K562 (cell line): Measurements from ENCODE around the gene FGF16. TPM values are rescaled to one million over a fixed set of nuclear protein-coding genes. Genes with fewer than 3 reads are reported as not detected.

Experiments
- ATAC-seq: fragments of 200-7000 bp; cut with Tn5 transposase; 3 replicates; pipeline ENCODE4 v1.9.1; 2020; ENCODE audit warnings: moderate library complexity
- BruUV-seq: library from RNA; stranded (reverse); fragments of 400-500 nt; replicated peaks from 2 replicates; lab custom pipeline; 2021; lab: Mats Ljungman, UMichigan
- CTCF ChIA-PET: fragments of 300-600 bp; formaldehyde crosslinking; extraction: SDS; loops from one replicate; lab custom pipeline; 2021; ENCODE audit warnings: low intra/inter-chr PET ratio; lab: Yijun Ruan, JAX
- POLR2A ChIA-PET: fragments of 300-600, 350-650 bp; sonication (Branson Sonifier 250); formaldehyde crosslinking; extraction: SDS; loops from one replicate; lab custom pipeline; 2021; ENCODE audit warnings: antibody characterized with exemption, inconsistent platforms; lab: Yijun Ruan, JAX
- DNase-seq, 4 experiments: peaks; one replicate each; pipeline versions ENCODE4 v3.0.0 to v3.0.0-alpha.2; 2011 to 2018; ENCODE audit warnings: low spot score in 3 of 4, mixed read lengths in 3 of 4; ENCODE audit errors: extremely low read depth in 1 of 4
- FAIRE-seq: peaks from 2 replicates; lab custom pipeline; 2011; peaks lifted over from hg19 to GRCh38; lab: Jason Lieb, UNC
- H2AFZ ChIP-seq: 2 replicates; pipeline ENCODE4 v1.6.0; 2011; ENCODE audit warnings: low read depth, low read length, control low read depth, inconsistent platforms
- H3K27ac ChIP-seq: fragments of 200-600 bp; 3 replicates; pipeline ENCODE4 v1.8.0; 2011; ENCODE audit warnings: low read depth, mild to moderate bottlenecking, control low read depth, inconsistent platforms, low read length, moderate library complexity, mixed read lengths; ENCODE audit errors: extremely low read depth
- H3K27me3 ChIP-seq, 2 experiments: fragments of 300-600 bp in 1 of 2; 2 replicates in 1 of 2; 3 replicates in 1 of 2; pipeline versions ENCODE4 v1.6.0 to v1.8.0; 2011; ENCODE audit warnings: inconsistent platforms in 2 of 2, low read length in 2 of 2, mild to moderate bottlenecking in 1 of 2, mixed read lengths in 1 of 2, moderate library complexity in 1 of 2; ENCODE audit not compliant: control insufficient read depth in 2 of 2, insufficient read depth in 2 of 2
- H3K36me3 ChIP-seq: fragments of 300-600 bp; 3 replicates; pipeline ENCODE4 v1.8.0; 2011; ENCODE audit warnings: mild to moderate bottlenecking, low read length, inconsistent platforms; ENCODE audit not compliant: control insufficient read depth, insufficient read depth
- H3K4me1 ChIP-seq, 2 experiments: fragments of 200-600 bp in 1 of 2; replicated peaks in 1 of 2; 2 replicates in 1 of 2; 3 replicates in 1 of 2; pipeline versions ENCODE4 v1.5.1 to v1.8.0; 2011; ENCODE audit warnings: inconsistent platforms in 2 of 2, low read length in 2 of 2, mild to moderate bottlenecking in 1 of 2, mixed read lengths in 1 of 2, moderate library complexity in 1 of 2; ENCODE audit not compliant: control insufficient read depth in 2 of 2, insufficient read depth in 2 of 2
- H3K4me2 ChIP-seq: 2 replicates; pipeline ENCODE4 v1.6.1; 2011; ENCODE audit warnings: low read length, control low read depth, inconsistent platforms, mixed read lengths; ENCODE audit not compliant: insufficient read depth
- H3K4me3 ChIP-seq: fragments of 200-600 bp; sonication (generic), shearing (Covaris generic); 2 replicates; pipeline ENCODE4 v1.5.1; 2016; ENCODE audit warnings: control low read depth, inconsistent platforms
- H3K79me2 ChIP-seq: fragments of 200-600 bp; 3 replicates; pipeline ENCODE4 v1.8.0; 2011; ENCODE audit warnings: low read length, inconsistent platforms; ENCODE audit not compliant: control insufficient read depth, insufficient read depth
- H3K9ac ChIP-seq, 2 experiments: 2 replicates each; pipeline versions ENCODE4 v1.6.0 to v1.6.1; 2011; ENCODE audit warnings: low read depth in 2 of 2, low read length in 2 of 2, control low read depth in 1 of 2, inconsistent platforms in 1 of 2, mild to moderate bottlenecking in 1 of 2, mixed read lengths in 1 of 2; ENCODE audit not compliant: insufficient read depth in 1 of 2
- H3K9me1 ChIP-seq: one replicate; pipeline ENCODE4 v1.6.0; 2011; ENCODE audit warnings: inconsistent platforms, mild to moderate bottlenecking, low read length, moderate library complexity; ENCODE audit not compliant: control insufficient read depth, insufficient read depth
- H3K9me3 ChIP-seq: replicated peaks from 2 replicates; pipeline ENCODE4 v1.5.1; 2011; ENCODE audit warnings: low read depth, low read length, inconsistent platforms; ENCODE audit not compliant: control insufficient read depth, insufficient read depth
- H4K20me1 ChIP-seq: replicated peaks from 2 replicates; pipeline ENCODE4 v1.6.1; 2011; ENCODE audit warnings: low read length, inconsistent platforms, mixed read lengths; ENCODE audit not compliant: control insufficient read depth, insufficient read depth
- CBX1 ChIP-seq: sonication (generic); IDR thresholded peaks from 2 replicates; pipeline ENCODE4 v1.6.1; 2016; ENCODE audit warnings: antibody characterized with exemption, low read depth, mild to moderate bottlenecking
- ESRRA ChIP-seq: fragments of 450-650 bp; IDR thresholded peaks from 2 replicates; pipeline ENCODE4 v1.6.1; 2014; ENCODE audit warnings: low read depth, mild to moderate bottlenecking, moderate library complexity, borderline replicate concordance
- EWSR1 ChIP-seq: fragments of 450-650 bp; IDR thresholded peaks from 2 replicates; pipeline ENCODE4 v1.6.1; 2018; ENCODE audit warnings: borderline replicate concordance, mild to moderate bottlenecking, low read depth, moderate library complexity; ENCODE audit not compliant: partially characterized antibody
- FOXM1 ChIP-seq, 2 experiments: fragments of 450-650 bp in 1 of 2; sonication (generic) in 1 of 2; formaldehyde crosslinking in 1 of 2; IDR thresholded peaks; 2 replicates each; pipeline versions ENCODE4 v1.6.1 to v1.9.0; 2017 to 2022; ENCODE audit warnings: low read depth in 2 of 2, mild to moderate bottlenecking in 2 of 2, missing genetic modification reagents in 1 of 2, moderate library complexity in 1 of 2
- GTF2E2 ChIP-seq: fragments of 200-800 bp; sonication (Bioruptor generic); IDR thresholded peaks from 2 replicates; pipeline ENCODE4 v1.6.1; 2016; ENCODE audit warnings: missing genetic modification characterization, missing compliant biosample characterization
- RFX5 ChIP-seq: IDR thresholded peaks from 2 replicates; pipeline ENCODE4 v1.6.1; 2011; ENCODE audit warnings: low read depth, mild to moderate bottlenecking, improper control_type of control experiment, low read length
- in situ Hi-C: fragments of 300-500 bp; cut with MboI; formaldehyde crosslinking; loops from 4 replicates; pipeline ENCODE4 v1.15.0; 2018; ENCODE audit warnings: inconsistent platforms, mixed read lengths
- intact Hi-C: fragments of 100-400 bp; cut with micrococcal nuclease; formaldehyde crosslinking; loops from 2 replicates; pipeline ENCODE4 v1.14.2; 2022
- polyA plus RNA-seq, 8 experiments: library from polyadenylated mRNA; depleted of rRNA in 4 of 8; stranded (reverse) in 5 of 8; unstranded in 3 of 8; fragments of >200 nt; fragmentation: Nextera tagmentation in 2 of 8; fragmentation: Illumina TruSeq in 1 of 8; extraction: Ambion mirVana in 2 of 8; extraction: Trizol in 1 of 8; gene quantifications; 2 replicates each; pipeline versions ENCODE4 v1.2.1 to v1.2.3, GENCODE V29; 2011 to 2014; ENCODE audit warnings: inconsistent platforms in 1 of 8, missing spikeins in 1 of 8
- total RNA-seq, 7 experiments: library from RNA; depleted of rRNA in 6 of 7; stranded (reverse); fragments of >200 nt in 6 of 7; fragmentation: Illumina TruSeq in 2 of 7; extraction: Trizol in 2 of 7; gene quantifications; 2 replicates each; pipeline versions ENCODE4 v1.2.1 to v1.2.3, GENCODE V29; 2011 to 2021; ENCODE audit warnings: low replicate concordance in 1 of 7
- TF ChIP-seq, protein P1 (sequence below): fragments of 250-450 bp; sonication (Bioruptor Pico); IDR thresholded peaks from 2 replicates; pipeline ENCODE4 v1.5.0; 2021; ENCODE audit warnings: mild to moderate bottlenecking, moderate library complexity

Gene FGF16
- total and polyA plus RNA-seq, 9 of the 15 experiments (the other 6 are each of a cell fraction or from before 2014, with no cell fraction given), result not detected

DNA sequence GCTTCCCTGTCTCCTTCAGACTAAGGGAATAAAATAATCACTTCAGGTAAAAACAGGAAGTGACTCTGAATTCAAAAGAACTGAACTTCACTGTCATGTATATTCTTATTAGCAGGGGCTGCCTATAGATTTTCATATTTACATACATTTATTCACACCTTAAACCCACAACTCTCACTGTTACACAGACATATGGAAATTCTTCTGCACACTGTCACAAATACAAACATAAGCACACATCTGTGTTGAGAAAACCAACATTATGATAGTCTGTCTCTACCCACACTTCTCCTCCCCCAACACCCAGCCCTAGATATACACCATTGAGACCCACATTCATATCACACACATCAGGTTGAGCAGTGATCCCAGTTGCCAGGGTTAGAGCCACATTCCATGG, 5.7 kb upstream of the FGF16 start:
- CTCF ChIA-PET, result no interaction called here
- Histone ChIP-seq H3K9me3 (no peaks in the 10 kb centered on the region), H3K27ac (no peak overlapping the region), H3K9me1 (no peaks in the 10 kb centered on the region), H3K9ac (no peak overlapping the region), H4K20me1 (no peaks in the 10 kb centered on the region), H2AFZ (no peak overlapping the region), H3K79me2 (no peaks in the 10 kb centered on the region)
- ATAC-seq (no peak), FAIRE-seq (no peak)
- POLR2A ChIA-PET, result no interaction called here
- in situ Hi-C loops, result no loop called here
- no peak for TF ChIP-seq EWSR1
- TF ChIP-seq, protein P1, sequence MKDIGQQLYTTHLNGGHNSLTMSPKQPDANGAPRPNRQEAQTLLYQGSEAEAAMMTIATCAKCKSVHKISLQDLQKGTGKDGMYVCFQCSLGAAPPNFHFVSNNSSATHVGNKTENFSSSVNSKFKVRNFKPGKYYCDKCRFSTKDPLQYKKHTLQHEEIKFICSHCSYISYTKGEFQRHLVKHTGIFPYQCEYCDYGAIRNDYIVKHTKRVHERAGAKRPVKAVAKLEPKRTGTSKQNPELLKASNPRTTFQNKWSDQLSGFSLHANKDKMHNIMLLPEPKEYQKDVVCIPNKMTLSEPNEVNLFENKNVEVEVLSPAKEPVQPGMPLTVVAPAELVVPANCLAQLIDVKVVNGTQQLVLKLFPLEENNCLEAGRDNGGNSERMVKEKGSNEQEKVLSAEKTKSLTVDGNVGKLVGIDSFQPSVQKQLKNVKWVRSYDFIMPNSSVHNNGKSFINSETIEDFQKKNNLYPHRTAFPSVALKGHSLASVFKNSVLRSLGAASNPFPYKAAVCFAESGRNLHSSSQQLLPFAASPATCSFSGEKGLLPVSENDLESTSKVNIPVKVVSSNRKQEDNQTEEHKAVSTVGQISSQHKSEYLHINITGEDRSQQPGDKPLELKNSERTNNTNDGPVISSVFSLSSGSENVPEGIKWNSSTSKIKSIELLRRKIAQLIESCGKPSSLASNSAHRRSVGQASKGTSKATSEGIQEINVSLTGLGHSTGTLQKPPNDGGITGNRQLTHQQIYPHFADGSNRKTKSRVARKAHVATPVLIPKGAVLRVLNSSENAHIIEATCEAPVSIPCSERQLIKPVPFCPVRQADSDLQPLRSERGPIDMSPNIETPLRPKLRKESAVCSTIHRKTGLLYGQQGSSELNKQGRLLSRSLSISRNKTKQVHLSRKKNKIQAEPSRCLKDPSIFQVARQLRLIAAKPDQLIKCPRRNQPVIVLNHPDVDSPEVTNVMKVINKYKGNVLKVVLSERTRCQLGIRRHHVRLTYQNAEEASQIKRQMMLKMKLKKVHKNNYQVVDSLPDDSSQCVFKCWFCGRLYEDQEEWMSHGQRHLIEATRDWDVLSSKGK (CRISPR knock-in tag), result no peak
- TF ChIP-seq GTF2E2 (tag), result no peak
- TF ChIP-seq FOXM1 (IDR thresholded peaks at IDR 0.05; ENCODE audit: low read depth), result no peak
- no peak for TF ChIP-seq FOXM1 (CRISPR knock-in tag; IDR thresholded peaks at IDR 0.05; ENCODE audit: low read depth)
- no peak for TF ChIP-seq RFX5
- no peak for TF ChIP-seq CBX1
- TF ChIP-seq ESRRA, result no peak
- TF ChIP-seq, all 486 proteins: peak for 0
- no peak for DNase-seq
- H3K4me1 ChIP-seq, result peaks cover 0 to 5% of the 10 kb centered on the region in 2 experiments; a peak in 1 of 5 replicates
- BruUV-seq, result no TSS peak
- intact Hi-C loops, result loop anchor here (10.0 kb wide), 1 partner anchor 453 kb away; the partner anchor contains the start of genes COX7B and MAGT1
- no peak overlapping the region for H3K4me3 ChIP-seq
- H3K36me3 ChIP-seq, result no peaks in the 10 kb centered on the region
- no peak overlapping the region for H3K4me2 ChIP-seq
- no peaks in the 10 kb centered on the region for H3K27me3 ChIP-seq
